HG02970 (cell line): ENCODE measurements around the gene MT1B.
A peak's percentile ranks its signal among the peaks of the same experiment; 100 is the strongest.
"Not testable (repeated sequence)": the region's sequence is repeated elsewhere in the genome, so short reads cannot be mapped to it uniquely, and the experiment has no call there.

Experiments
- ATAC-seq: cut with Tn5 transposase; IDR thresholded peaks from one replicate; pipeline ENCODE4 v1.9.1; 2021; ENCODE audit warnings: mild to moderate bottlenecking, moderate library complexity, moderate number of reproducible peaks; ENCODE audit not compliant: unreplicated experiment, low FRiP score

MT1B gene

DNA sequence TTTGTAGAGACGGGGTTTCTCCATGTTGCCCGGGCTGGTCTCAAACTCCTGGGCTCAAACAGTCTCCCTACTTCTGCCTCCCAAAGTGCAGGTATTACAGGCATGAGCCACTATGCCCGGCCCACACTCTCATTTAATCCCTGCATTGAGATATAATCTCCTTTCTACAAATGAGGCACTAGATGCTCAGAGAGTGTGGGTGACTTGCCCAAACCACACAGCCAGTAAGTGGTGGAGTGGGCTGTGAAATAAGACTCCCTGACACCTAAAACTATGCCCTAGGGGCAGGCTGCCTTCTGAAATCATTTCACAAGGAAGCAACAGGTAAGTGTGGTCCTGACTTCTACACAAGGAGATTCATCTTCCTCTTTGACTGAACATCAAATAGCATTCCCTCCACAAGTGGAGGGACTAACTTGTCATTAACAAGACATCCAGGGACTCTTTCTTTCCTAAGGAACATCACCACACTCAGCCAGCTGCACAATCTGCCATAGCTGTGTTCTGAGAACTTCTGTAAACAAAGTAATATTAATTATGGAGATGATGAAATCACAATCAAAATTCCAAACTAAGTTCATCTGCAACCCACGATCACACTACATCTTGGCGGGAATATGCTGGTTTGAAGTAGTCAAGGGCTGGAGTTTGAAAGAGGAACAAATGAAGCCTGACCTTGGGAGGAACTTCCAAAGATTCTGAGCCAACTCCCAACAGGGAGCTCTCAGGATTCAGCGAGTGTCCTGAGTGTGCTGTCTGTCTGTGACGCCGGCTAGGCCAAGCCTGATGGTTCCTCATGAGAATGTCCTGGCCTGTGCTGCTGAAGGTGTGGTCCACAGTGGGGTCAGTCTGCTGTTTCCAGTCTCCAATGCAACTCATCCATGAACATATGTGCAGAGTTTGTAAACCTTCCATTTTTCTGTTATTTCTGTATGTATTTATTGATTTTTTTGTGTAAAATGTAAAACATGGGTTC is 13.9 kb downstream of the MT1B start:
- ATAC-seq = not testable (repeated sequence)

DNA sequence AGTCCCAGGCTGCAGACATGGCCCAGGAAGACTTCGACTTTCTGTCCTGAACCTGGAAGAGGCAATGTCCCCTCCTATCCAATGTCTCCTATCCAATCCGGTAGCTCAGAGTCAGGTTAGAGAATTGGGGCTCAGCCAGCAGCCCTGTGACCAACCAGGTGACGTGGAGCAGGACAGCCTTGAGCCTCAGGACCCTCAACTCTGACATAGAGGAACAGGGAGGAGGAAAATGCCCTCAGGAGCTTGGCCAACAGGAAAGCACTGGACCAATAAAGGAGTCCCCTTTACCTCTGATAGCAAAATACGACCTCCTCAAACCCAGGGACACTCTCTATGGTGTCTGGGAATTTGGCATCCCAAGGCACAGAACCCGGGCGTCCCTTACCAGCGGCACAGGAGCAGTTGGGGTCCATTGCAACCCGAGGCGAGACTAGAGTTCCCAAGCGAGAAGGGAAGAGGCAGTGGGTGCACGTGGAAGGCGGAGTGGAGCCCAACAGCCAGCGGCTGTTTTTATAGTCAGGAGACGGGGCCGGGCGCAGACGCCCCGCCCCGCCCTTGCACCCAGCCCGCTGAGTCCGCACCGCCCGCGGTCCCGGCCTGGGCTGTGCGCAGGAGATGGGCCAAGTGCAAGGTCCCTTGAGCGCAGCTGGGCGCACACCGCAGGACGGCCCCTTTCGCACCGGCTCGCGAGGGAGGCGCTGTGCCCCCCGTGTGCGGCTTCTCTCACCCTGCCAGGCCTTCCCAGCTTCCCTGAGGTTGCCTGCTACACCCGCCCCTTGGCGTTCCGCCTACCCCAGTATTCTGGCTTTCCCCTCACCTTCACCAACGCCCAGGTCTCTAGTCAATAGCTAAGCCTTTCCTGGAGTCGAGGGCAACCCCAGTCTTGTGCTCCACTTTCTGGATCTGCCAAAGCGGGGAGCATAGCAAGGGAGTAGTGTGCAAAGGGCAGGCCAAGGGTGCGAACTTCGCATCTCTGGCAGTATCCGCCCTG is 16.2 kb downstream of the MT1B start, which contains the start of gene MT1G:
MT1G (minus strand) TSS at position 485 of the 991 bp plus-strand sequence; CDS start at position 413, 72 bp downstream.
- ATAC-seq = no peak

DNA sequence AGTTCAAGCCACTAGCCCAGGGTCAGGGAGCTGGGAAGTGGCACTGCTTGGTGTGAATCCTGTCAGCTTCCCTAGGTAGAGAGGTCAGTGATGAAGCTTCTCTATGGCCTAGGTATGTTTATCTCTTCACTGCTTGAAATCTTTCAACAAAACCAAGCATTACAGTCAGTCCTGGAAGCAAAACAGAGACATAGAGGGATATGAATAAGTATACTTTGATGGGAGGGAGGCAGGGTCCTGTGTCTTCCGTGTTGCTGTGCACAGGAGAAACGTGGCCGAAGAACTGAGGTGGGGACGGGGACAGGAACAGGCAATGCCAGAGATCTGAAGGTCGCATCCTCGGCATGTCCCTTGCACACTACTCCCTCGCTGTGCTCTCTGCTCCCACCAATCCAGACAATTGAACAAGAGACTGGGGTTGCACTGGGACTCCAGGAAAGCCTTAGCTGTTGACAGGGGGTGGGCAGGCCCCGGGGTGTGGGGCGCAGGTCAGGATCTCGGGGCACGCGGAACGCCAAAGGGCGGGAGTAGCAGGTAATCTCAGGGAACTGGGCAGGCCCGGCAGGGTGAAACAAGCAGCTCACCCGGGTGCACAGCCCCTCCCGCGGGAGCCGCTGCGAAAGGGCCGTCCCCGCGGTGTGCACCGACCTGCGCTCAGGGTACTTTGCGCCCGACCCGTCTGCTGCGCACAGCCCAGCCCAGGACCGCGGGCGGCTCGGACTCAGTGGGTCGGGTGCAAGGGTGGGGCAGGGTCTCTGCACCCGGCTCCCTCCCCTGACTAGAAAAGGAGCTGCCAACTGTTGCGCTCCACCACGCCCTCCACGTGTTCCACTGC is 17.5 kb downstream of the MT1B start, which contains the start of gene MT1H:
MT1H (plus strand) TSS at position 810 of the 835 bp plus-strand sequence. CDS start 71 bp downstream, outside the sequence.
- no peak for ATAC-seq

DNA sequence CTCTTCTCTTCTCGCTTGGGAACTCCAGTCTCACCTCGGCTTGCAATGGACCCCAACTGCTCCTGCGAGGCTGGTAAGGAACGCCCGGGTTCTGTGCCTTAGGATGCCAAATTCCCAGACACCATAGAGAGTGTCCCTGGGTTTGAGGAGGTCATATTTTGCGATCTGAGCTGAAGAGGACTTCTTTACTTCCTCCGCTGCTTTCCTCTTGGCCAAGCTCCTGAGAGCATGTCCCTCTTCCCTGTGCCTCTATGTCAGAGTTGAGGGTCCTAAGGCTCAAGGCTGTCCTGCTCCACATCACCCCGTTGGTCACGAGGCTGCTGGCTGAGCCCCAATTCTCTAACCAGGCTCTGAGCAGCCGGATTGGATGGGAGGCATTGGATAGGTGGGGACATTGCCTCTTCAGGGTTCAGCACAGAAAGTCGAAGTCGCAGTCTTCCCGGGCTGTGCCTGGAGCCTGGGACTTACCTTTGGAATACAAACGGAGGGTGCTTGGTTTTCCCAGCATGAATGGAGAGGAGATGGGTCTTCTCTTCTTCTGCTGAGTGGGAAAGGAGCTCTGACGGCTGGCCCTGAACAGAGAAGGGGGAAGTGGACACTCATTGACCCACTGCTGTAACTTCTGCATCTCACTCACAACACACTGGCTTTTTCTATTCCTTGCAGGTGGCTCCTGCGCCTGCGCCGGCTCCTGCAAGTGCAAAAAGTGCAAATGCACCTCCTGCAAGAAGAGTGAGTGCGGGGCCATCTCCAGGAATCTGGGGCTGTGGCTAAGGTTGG is 18.3 kb downstream of the MT1B start:
- no peak for ATAC-seq

DNA sequence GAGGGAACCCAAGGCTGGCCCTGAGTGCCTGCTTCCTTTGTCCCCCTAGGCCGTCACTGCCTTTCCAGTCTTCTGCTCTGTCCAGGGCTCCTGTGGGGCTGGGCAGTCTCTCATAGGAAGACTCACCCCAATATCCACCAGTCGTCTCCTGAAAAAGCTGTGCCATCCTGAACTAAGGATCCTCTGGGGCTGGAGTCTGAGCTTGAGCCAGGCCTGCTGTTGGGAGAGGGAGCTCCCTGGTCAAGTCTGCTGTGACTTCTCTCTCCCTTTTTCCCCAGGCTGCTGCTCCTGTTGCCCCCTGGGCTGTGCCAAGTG is 18.9 kb downstream of the MT1B start:
- no peak for ATAC-seq

GRCh38 chr16:56671691-56672090 is 20.0 kb downstream of the MT1B start:
- ATAC-seq = not testable (repeated sequence)

- not testable (repeated sequence) for ATAC-seq
Observed at GRCh38 chr16:56672171-56672570, 20.5 kb downstream of the MT1B start.

- ATAC-seq = no peak
Observed at GRCh38 chr16:56672761-56673536, 21.3 kb downstream of the MT1B start.

GRCh38 chr16:56673921-56674320 is 22.2 kb downstream of the MT1B start:
- ATAC-seq = no peak

- ATAC-seq = not testable (repeated sequence)
Observed at GRCh38 chr16:56674570-56674969, 22.9 kb downstream of the MT1B start.

- no peak for ATAC-seq
Observed at GRCh38 chr16:56675685-56676210, 24.1 kb downstream of the MT1B start.

DNA sequence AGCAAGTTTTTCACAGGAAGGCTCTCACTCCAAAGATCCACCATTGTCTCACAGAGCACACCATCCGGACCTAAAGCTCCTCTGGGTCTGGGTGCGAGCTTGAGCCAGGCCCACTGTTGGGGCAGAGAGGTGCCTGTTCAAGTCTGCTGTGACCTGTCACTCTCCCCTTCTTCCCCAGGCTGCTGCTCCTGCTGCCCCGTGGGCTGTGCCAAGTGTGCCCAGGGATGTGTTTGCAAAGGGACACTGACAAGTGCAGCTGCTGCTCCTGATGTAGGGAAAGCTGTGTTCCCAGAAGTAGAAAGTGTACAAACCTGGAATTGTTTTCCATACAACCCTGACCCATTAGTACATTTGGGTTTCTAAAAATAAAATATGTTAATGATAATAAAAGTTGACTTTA is 25.8 kb downstream of the MT1B start:
- ATAC-seq = no peak

DNA sequence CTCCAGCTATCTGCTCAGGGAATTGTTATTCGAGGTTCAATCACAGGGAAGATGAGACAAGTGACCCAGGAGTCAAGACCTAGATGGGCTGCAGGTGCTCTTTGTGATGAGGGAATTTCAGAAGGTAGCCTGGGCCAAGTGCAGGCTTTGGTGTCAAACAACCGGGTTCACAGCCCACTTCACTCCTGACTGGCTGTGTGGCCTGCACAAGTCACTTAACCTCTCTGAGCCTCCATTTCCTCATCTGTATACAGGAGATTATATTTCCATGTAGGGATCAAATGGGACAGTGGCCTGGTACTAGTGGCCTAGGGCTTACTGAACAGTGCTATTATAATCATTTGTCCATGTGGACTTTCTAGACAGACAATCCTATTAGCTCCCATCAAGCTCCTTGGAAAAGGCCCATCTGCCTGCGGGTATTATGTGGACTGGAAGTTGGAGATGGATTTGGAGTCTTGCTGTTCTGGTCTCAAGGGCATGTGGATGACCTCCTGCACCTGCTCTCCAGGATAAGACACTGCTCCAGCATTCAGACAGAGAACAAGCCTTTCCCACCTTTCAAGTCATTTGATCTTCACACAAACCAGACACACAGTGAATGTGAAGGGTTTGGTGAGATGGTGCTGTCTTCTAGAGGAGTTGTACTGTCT is 27.5 kb downstream of the MT1B start:
- ATAC-seq = no peak

- no peak for ATAC-seq
Observed at GRCh38 chr16:56679818-56680217, 28.1 kb downstream of the MT1B start.

GRCh38 chr16:56681939-56682702 is 30.4 kb downstream of the MT1B start, which contains the start of gene MT1X:
Gene MT1X, plus strand, starts transcription at chr16:56682470. Its CDS starts 71 bp downstream, at chr16:56682541.
- ATAC-seq = peak; percentile 93

DNA sequence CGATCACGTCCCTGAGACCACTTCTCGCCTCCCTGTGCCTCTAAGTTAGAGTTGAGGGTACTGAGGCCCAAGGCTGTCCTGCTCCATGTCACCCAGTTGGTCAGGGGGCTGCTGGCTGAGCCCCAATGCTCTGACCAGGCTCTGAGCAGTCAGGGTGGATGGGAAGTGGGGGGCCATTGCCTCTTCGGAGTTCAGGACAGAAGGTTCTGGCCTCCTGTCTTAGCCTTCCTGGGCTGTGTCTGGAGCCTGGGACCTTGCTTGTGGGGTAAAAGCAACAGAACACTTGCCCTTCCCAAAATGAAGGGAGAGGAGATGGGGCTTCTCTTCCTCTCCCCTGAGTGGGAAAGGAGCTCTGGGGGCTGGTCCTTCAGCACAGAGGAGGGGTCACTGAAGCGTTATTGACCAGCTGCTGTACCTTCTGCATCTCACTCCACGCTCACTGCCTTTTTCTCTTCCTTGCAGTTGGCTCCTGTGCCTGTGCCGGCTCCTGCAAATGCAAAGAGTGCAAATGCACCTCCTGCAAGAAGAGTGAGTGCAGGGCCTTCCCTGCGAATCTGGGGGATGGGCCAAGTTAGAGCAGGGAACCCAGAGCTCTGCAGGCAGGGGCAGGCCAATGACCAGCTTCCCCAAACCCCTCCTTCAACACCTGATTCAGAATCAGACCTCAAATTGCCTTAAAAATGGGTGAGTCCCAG is 31.2 kb downstream of the MT1B start:
- ATAC-seq = no peak
